Neuronal stem cell (in vitro differentiated cells): ENCODE results near the gene DNAJC18.

Experiments
- DNase-seq: peaks from one replicate; pipeline ENCODE4 v3.0.0-alpha.2; 2013; ENCODE audit warnings: low spot score
- H2AFZ ChIP-seq: one replicate; pipeline ENCODE4 v1.6.1; 2013; ENCODE audit warnings: mild to moderate bottlenecking, low read length, inconsistent platforms
- H2AK5ac ChIP-seq: 2 replicates; pipeline ENCODE4 v1.6.1; 2013; ENCODE audit warnings: low read depth, mild to moderate bottlenecking, inconsistent platforms, low read length, moderate library complexity, mixed read lengths
- H2BK120ac ChIP-seq: 2 replicates; pipeline ENCODE4 v1.6.1; 2013; ENCODE audit warnings: low read depth, mild to moderate bottlenecking, inconsistent platforms, low read length, moderate library complexity, mixed read lengths
- H2BK12ac ChIP-seq: one replicate; pipeline ENCODE4 v1.6.1; 2013; ENCODE audit warnings: low read length, inconsistent platforms
- H2BK15ac ChIP-seq: 2 replicates; pipeline ENCODE4 v1.6.1; 2013; ENCODE audit warnings: mild to moderate bottlenecking, low read length, inconsistent platforms, mixed read lengths
- H2BK5ac ChIP-seq: one replicate; pipeline ENCODE4 v1.6.1; 2013; ENCODE audit warnings: inconsistent platforms, mild to moderate bottlenecking, low read length, moderate library complexity
- H3K14ac ChIP-seq: one replicate; pipeline ENCODE4 v1.6.1; 2013; ENCODE audit warnings: low read length, inconsistent platforms
- H3K18ac ChIP-seq: 2 replicates; pipeline ENCODE4 v1.6.1; 2013; ENCODE audit warnings: low read length, inconsistent platforms
- H3K23ac ChIP-seq: 2 replicates; pipeline ENCODE4 v1.6.1; 2013; ENCODE audit warnings: low read depth, mild to moderate bottlenecking, mixed read lengths, low read length, inconsistent platforms; ENCODE audit not compliant: poor library complexity
- H3K27ac ChIP-seq: replicated peaks from 3 replicates; pipeline ENCODE4 v1.5.1; 2013; ENCODE audit warnings: low read length, inconsistent platforms
- H3K27me3 ChIP-seq, 3 experiments: 2 replicates each; pipeline ENCODE4 v1.6.1; 2013; ENCODE audit warnings: low read length in 3 of 3, mild to moderate bottlenecking in 2 of 3, inconsistent platforms in 1 of 3, low read depth in 1 of 3, mixed read lengths in 1 of 3, moderate library complexity in 1 of 3; ENCODE audit not compliant: control insufficient read depth in 3 of 3, insufficient read depth in 3 of 3
- H3K36me3 ChIP-seq, 2 donors: replicated peaks in 1 of 2; 2 replicates each; pipeline ENCODE4 v1.6.1; 2013; ENCODE audit warnings: low read length in 2 of 2; ENCODE audit not compliant: control insufficient read depth in 2 of 2, insufficient read depth in 2 of 2
- H3K4ac ChIP-seq: 2 replicates; pipeline ENCODE4 v1.6.1; 2013; ENCODE audit warnings: inconsistent platforms, mild to moderate bottlenecking, low read length, moderate library complexity
- H3K4me1 ChIP-seq, 2 donors: 1 replicate in 1 of 2; 2 replicates in 1 of 2; pipeline ENCODE4 v1.6.1; 2013; ENCODE audit warnings: low read length in 2 of 2, low read depth in 1 of 2; ENCODE audit not compliant: control insufficient read depth in 2 of 2, insufficient read depth in 1 of 2
- H3K4me2 ChIP-seq: one replicate; pipeline ENCODE4 v1.6.1; 2013; ENCODE audit warnings: mild to moderate bottlenecking, low read length, inconsistent platforms; ENCODE audit not compliant: insufficient read depth, poor library complexity, severe bottlenecking
- H3K4me3 ChIP-seq, 2 donors: 2 replicates each; pipeline ENCODE4 v1.5.1; 2013; ENCODE audit warnings: low read length in 2 of 2, mild to moderate bottlenecking in 2 of 2, inconsistent platforms in 1 of 2, moderate library complexity in 1 of 2
- H3K79me1 ChIP-seq: one replicate; pipeline ENCODE4 v1.6.1; 2013; ENCODE audit warnings: low read depth, mild to moderate bottlenecking, inconsistent platforms, low read length, moderate library complexity
- H3K9ac ChIP-seq: one replicate; pipeline ENCODE4 v1.6.1; 2013; ENCODE audit warnings: mild to moderate bottlenecking, low read depth, low read length, inconsistent platforms; ENCODE audit not compliant: poor library complexity
- H3K9me3 ChIP-seq, 2 donors: replicated peaks in 1 of 2; 2 replicates each; pipeline versions ENCODE3 to v1.6.1; 2013; ENCODE audit warnings: low read length in 2 of 2, mild to moderate bottlenecking in 2 of 2, inconsistent platforms in 1 of 2, low read depth in 1 of 2, mixed read lengths in 1 of 2, moderate library complexity in 1 of 2; ENCODE audit not compliant: control insufficient read depth in 2 of 2, insufficient read depth in 1 of 2
- H4K8ac ChIP-seq: one replicate; pipeline ENCODE4 v1.6.1; 2013; ENCODE audit warnings: low read depth, mild to moderate bottlenecking, inconsistent platforms, low read length, moderate library complexity
- H4K91ac ChIP-seq: one replicate; pipeline ENCODE4 v1.6.1; 2013; ENCODE audit warnings: low read length, low read depth, mild to moderate bottlenecking, inconsistent platforms; ENCODE audit not compliant: poor library complexity
- whole genome bisulfite sequencing, 2 donors: extraction: QIAGEN DNeasy Blood & Tissue Kit; methylation state at CpG; one replicate each; pipeline ENCODE4 v1.1.7; 2013; ENCODE audit warnings: missing lambda C conversion rate in 2 of 2, mixed read lengths in 1 of 2; ENCODE audit not compliant: insufficient read length in 2 of 2, insufficient replicate concordance in 1 of 2; ENCODE audit errors: extremely low coverage in 2 of 2; 5-methylcytosine and 5-hydroxymethylcytosine counted together

The DNAJC18 gene

DNA sequence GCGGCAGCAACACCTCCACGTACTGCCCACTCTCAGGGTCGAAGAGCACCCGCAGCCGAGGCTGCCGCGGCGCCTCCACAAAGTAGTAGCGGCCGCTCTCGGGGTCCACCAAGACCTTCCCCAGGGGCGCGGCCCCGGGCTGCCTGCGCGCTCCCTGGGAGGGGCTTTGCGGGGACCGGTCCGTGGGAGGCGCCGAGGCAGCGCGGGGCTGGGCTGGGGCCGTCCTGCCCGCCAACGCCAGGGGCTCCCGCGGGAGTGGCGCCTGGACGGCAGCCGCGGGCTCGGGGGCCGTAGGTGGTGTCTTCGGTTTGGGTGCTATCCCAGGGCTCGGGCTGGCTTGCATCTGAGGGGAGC, 47.0 kb downstream of the DNAJC18 start:
- H3K14ac ChIP-seq = no peak overlapping the region
- H3K4me3 ChIP-seq = peak overlapping the region in 1 of 2 donors; percentile 72
- H3K27ac ChIP-seq = no peak overlapping the region
- peak overlapping the region; percentile 89 for H2AK5ac ChIP-seq
- no peak overlapping the region for H4K8ac ChIP-seq
- H3K36me3 ChIP-seq = no peaks in the 10 kb centered on the region
- no CpG with 5 or more reads among the region's 36 CpGs for WGBS, 2 donors
- H2BK15ac ChIP-seq = peak overlapping the region; percentile 58
- no peak overlapping the region for H2BK5ac ChIP-seq
- H3K79me1 ChIP-seq = peaks cover 2% of the 10 kb centered on the region
- peak overlapping the region; percentile 87 for H3K18ac ChIP-seq
- no peak for DNase-seq
- H2BK120ac ChIP-seq = peak overlapping the region; percentile 91
- H3K4ac ChIP-seq = no peak overlapping the region
- H4K91ac ChIP-seq = no peak overlapping the region
- H3K9me3 ChIP-seq = peaks cover 0 to 17% of the 10 kb centered on the region in 2 donors
- H3K4me2 ChIP-seq = peak overlapping the region; percentile 66
- peak overlapping the region; percentile 22 for H2BK12ac ChIP-seq
- H3K27me3 ChIP-seq = peaks cover 25 to 52% (median 46%) of the 10 kb centered on the region in 3 experiments
- H3K23ac ChIP-seq = peak overlapping the region; percentile 98
- H3K4me1 ChIP-seq = peaks cover 2 to 9% of the 10 kb centered on the region in 2 donors
- peak overlapping the region; percentile 60 for H3K9ac ChIP-seq
- H2AFZ ChIP-seq = peak overlapping the region; percentile 87

DNA sequence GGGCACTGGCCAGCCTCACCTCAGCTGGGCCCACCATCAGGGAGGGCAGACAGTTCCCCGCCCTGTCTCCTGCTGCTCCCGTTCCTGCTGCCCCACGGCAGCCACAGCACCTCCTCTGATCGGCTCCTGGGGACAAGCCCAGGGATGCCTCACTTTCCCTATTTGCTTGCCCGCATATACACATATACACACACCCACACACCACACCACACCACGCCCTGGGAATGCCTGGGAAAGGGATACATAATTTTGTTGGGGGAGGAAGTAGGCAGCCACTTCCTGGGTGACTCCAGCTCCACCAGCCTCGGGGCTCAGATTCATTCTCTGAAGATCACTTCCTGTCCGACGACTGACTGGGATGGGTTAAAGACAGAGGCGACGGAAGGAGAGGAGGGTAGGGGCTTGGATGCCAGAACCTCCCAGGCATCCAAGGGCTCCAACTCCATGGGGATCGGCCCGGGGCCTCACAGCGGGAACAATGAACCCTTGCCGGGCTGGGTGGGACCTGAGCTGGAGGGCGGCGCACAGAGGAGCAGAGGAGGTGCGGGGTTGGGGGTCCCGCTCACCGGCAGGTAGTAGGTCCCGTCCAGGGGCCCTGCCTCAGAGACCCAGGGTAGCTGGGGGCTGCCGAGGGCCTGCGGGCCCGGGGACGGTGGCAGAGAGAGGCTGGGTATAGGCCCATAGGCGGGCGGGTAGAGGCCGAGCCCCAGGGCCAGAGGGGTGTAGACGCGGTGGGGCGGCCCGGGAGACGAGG, 47.6 kb downstream of the DNAJC18 start:
- no peak for DNase-seq
- no peak overlapping the region for H3K27ac ChIP-seq

DNA sequence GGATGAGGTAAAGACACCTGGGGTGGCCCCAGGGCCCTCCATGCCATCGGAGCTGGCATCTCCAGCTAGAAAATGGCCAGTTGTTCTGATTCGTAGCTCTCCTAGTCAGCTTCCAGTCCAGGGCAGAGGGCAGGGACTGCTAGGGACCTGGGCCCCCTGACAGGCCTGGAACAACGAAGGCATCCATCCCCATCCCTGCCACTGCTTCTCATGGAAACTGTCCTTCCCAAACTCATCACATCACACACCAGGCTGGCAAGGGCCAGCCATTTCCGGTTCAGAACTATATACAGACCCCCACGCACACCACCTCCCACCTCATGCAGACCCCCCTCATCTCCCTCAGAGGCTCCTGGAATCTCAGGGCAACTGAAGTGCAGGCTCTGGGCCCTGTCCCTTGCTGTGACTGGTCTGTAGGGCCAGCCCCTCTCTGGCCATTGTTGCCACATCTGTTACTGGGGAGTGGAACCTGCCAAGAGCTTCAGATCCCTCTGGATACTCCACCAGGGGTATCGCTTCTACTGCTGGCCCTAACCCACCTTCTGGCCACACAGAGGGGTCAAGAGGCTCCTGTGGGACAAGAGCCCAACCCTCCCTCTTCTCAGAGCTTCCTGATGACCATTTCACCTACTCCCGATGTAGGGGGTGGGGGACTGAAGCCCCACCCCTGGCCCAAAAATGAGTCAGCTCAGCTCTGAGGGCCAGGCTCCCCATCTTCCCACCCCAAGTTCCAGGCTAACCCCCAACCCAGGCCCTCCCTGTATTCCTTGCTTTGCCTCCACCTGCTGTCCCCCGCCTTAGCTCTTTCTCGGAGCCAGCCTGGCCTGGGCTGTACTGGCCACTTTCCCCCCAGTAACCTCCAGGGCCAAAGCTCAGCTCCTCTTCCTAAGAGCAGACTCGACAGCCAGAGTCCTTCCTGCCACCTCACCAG, 48.4 kb downstream of the DNAJC18 start:
- Histone ChIP-seq H3K23ac (peak overlapping the region; percentile 97), H3K27me3 (peaks cover 25 to 62% (median 46%) of the 10 kb centered on the region in 3 experiments), H2BK15ac (peak overlapping the region; percentile 60), H4K8ac (no peak overlapping the region), H2BK5ac (no peak overlapping the region), H3K4me1 (peaks cover 2 to 9% of the 10 kb centered on the region in 2 donors), H3K14ac (no peak overlapping the region), H2AFZ (peak overlapping the region; percentile 69), H3K36me3 (no peaks in the 10 kb centered on the region), H3K27ac (no peak overlapping the region), H2BK120ac (no peak overlapping the region), H3K79me1 (peaks cover 2% of the 10 kb centered on the region), H2BK12ac (peak overlapping the region; percentile 19), H2AK5ac (peak overlapping the region; percentile 89), H3K18ac (peak overlapping the region; percentile 55), H3K4me2 (no peak overlapping the region), H3K4me3 (no peak overlapping the region), H3K9ac (no peak overlapping the region), H3K4ac (peak overlapping the region; percentile 90), H4K91ac (no peak overlapping the region), H3K9me3 (peaks cover 0 to 17% of the 10 kb centered on the region in 2 donors)
- no peak for DNase-seq
- no CpG with 5 or more reads among the region's 10 CpGs for WGBS, 2 donors

More for the DNA sequence above, 47.6 kb downstream of the DNAJC18 start:
- Histone ChIP-seq H2BK12ac (peak overlapping the region; percentile 19), H3K9ac (peak overlapping the region; percentile 60), H2BK120ac (peak overlapping the region; percentile 91), H4K8ac (no peak overlapping the region), H3K27me3 (peaks cover 25 to 53% (median 46%) of the 10 kb centered on the region in 3 experiments), H3K4me3 (no peak overlapping the region), H2BK5ac (no peak overlapping the region), H2AFZ (no peak overlapping the region), H2BK15ac (peak overlapping the region; percentile 58), H3K18ac (peak overlapping the region; percentile 87), H2AK5ac (peak overlapping the region; percentile 89), H3K79me1 (peaks cover 2% of the 10 kb centered on the region), H4K91ac (no peak overlapping the region), H3K9me3 (peaks cover 0 to 17% of the 10 kb centered on the region in 2 donors), H3K4me1 (peaks cover 2 to 9% of the 10 kb centered on the region in 2 donors), H3K23ac (peak overlapping the region; percentile 97), H3K36me3 (no peaks in the 10 kb centered on the region), H3K14ac (no peak overlapping the region), H3K4ac (peak overlapping the region; percentile 90), H3K4me2 (peak overlapping the region; percentile 66)
- no CpG with 5 or more reads among the region's 33 CpGs for WGBS, 2 donors
